Measurements from ENCODE around the gene RALGPS1. TPM values are rescaled to one million over a fixed set of nuclear protein-coding genes. Genes with fewer than 3 reads are reported as not detected.

The RALGPS1 gene
- total and polyA plus RNA-seq, 10 donors: 2.5 to 27.3 (median 14.1) TPM

GRCh38 chr9:127183814-127184582 is 269.4 kb downstream of the RALGPS1 start:
- Histone ChIP-seq H3K27me3 (replicated peaks in 1 of 7) (no peaks in the 10 kb centered on the region), H3K9me3 (no peaks in the 10 kb centered on the region), H3K4me1 (peaks cover 0 to 46% (median 23%) of the 10 kb centered on the region in 6 donors), H3K36me3 (peaks cover 0 to 9% (median 0%) of the 10 kb centered on the region in 6 donors), H3K4me3 (no peak overlapping the region), H3K27ac (peak overlapping the region in 6 of 8 donors; percentile 51 to 77 (median 69))
- no peak for TF ChIP-seq POLR2A (IDR thresholded peaks at IDR 0.05)
- peak; percentile 21 to 38 (median 26) for TF ChIP-seq POLR2AphosphoS5 (IDR thresholded peaks at IDR 0.05)
- WGBS, 5 donors: 76 to 90% (median 82%) methylated on average over 16 to 17 of the region's 17 CpGs
- intact Hi-C loops (cut with DNase I; ENCODE audit: low total_unique reads): no loop called here
- peak; percentile 72 for DNase-seq

- Histone ChIP-seq H3K27me3 (replicated peaks in 1 of 7) (no peaks in the 10 kb centered on the region), H3K36me3 (peaks cover 0 to 9% (median 0%) of the 10 kb centered on the region in 6 donors), H3K9me3 (no peaks in the 10 kb centered on the region), H3K4me3 (no peak overlapping the region), H3K4me1 (peaks cover 0 to 41% (median 20%) of the 10 kb centered on the region in 6 donors), H3K27ac (peak overlapping the region in 6 of 8 donors; percentile 51 to 77 (median 69))
- DNase-seq: no peak
- 76 to 88% (median 80%) methylated on average over 10 of the region's 10 CpGs for WGBS, 5 donors
- TF ChIP-seq POLR2AphosphoS5 (IDR thresholded peaks at IDR 0.05): no peak
- no peak for TF ChIP-seq POLR2A (IDR thresholded peaks at IDR 0.05)
- no peak for TF ChIP-seq CTCF (IDR thresholded peaks at IDR 0.05 in 8 of 11, conservative IDR thresholded peaks at IDR 0.05 in 3 of 11)
- intact Hi-C loops (cut with DNase I; ENCODE audit: low total_unique reads): no loop called here
Measured at GRCh38 chr9:127184641-127185040, 270.1 kb downstream of the RALGPS1 start.

- peaks cover 0 to 9% (median 0%) of the 10 kb centered on the region in 6 donors for H3K36me3 ChIP-seq
- intact Hi-C loops (cut with DNase I; ENCODE audit: low total_unique reads): no loop called here
- H3K27ac ChIP-seq: peak overlapping the region in 5 of 8 donors; percentile 68 to 77 (median 69)
- 81 to 93% (median 87%) methylated on average over 4 to 5 of the region's 5 CpGs for WGBS, 5 donors
- H3K4me1 ChIP-seq: peaks cover 0 to 37% (median 18%) of the 10 kb centered on the region in 6 donors
- no peaks in the 10 kb centered on the region for H3K9me3 ChIP-seq
- H3K27me3 ChIP-seq (replicated peaks in 1 of 7): no peaks in the 10 kb centered on the region
- TF ChIP-seq CTCF (IDR thresholded peaks at IDR 0.05 in 8 of 11, conservative IDR thresholded peaks at IDR 0.05 in 3 of 11): no peak
- no peak for TF ChIP-seq POLR2A (IDR thresholded peaks at IDR 0.05)
- TF ChIP-seq POLR2AphosphoS5 (IDR thresholded peaks at IDR 0.05): no peak
- peak; percentile 40 for DNase-seq
- no peak overlapping the region for H3K4me3 ChIP-seq
Measured at GRCh38 chr9:127185181-127185580, 270.6 kb downstream of the RALGPS1 start.

DNA sequence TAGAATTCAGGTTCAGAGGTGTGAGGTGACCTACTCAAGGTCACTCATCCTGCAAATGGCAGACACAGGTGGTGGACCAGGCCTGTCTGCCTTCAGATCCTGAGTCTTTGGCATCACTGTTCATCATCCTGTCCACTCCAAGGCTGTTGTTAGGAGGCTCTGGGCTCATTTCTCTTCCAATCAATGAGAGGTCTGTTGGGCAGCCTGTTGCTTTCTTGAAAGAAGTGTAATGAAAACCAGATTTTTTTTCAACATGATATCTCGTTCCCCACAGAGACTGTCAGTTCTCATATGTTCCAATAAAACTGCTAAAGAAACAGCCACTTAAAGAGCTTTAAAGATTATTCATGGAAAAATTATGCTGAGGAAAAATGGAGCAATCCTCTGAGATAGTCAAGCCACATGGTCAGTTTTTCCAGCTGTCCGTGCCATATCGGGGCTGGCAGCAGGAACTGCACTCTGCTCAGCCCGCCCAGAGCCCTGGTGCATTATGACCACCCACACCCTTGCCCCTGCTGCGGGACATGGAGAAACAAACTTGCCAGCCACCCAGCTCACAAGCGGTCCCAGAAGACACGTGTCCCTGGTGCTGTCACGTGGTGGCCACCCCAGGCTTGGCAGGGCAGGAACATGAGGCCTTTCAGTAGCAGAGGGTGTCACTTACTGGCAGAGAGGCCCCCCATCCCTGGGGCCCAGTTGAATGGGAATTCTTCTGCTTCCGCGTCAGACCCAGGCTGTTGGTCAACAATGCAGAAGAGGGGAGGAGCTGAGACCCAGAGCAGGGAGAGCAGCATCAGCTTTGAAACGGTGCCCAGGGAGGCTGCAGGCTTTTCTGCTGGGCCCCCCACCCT is 271.6 kb downstream of the RALGPS1 start:
- TF ChIP-seq POLR2A (IDR thresholded peaks at IDR 0.05) (no peak), POLR2AphosphoS5 (IDR thresholded peaks at IDR 0.05) (peak; percentile 65 to 76 (median 73))
- Histone ChIP-seq H3K27ac (peak overlapping the region in 7 of 8 donors; percentile 54 to 77 (median 69)), H3K4me3 (no peak overlapping the region), H3K27me3 (replicated peaks in 1 of 7) (no peaks in the 10 kb centered on the region), H3K36me3 (peaks cover 0 to 9% (median 0%) of the 10 kb centered on the region in 6 donors), H3K9me3 (no peaks in the 10 kb centered on the region), H3K4me1 (peaks cover 0 to 37% (median 14%) of the 10 kb centered on the region in 6 donors)
- DNase-seq: peak; percentile 64
- intact Hi-C loops (cut with DNase I; ENCODE audit: low total_unique reads): no loop called here
- WGBS, 5 donors: 64 to 85% (median 76%) methylated on average over 8 to 11 of the region's 11 CpGs
